GM18873 (cell line): Measurements from ENCODE around the gene CPA1.

Experiments used
- ATAC-seq: cut with Tn5 transposase; IDR thresholded peaks from one replicate; pipeline ENCODE4 v1.9.1; 2021; ENCODE audit warnings: mild to moderate bottlenecking, moderate library complexity, moderate number of reproducible peaks; ENCODE audit not compliant: unreplicated experiment, low FRiP score

CPA1 gene

DNA sequence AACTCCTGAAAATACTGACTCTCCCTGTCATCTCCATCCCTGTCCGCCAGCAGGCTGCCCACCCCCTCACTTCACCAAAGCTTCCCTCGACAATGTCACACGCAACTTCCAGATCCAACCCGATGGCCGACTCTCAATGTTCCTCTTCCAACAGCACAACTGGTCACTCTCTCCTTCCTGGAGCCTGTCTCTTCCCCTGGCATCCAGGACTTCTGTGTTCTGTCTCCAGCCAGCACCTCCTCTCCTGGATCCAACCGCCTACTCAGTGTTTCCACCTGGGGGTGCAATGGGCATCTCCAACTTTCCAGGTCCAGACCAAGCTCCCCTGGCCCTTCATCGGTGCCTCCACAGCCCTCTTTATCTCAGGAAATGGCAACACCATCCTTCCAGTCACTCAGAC lies 27.1 kb upstream of the CPA1 start:
- no peak for ATAC-seq

DNA sequence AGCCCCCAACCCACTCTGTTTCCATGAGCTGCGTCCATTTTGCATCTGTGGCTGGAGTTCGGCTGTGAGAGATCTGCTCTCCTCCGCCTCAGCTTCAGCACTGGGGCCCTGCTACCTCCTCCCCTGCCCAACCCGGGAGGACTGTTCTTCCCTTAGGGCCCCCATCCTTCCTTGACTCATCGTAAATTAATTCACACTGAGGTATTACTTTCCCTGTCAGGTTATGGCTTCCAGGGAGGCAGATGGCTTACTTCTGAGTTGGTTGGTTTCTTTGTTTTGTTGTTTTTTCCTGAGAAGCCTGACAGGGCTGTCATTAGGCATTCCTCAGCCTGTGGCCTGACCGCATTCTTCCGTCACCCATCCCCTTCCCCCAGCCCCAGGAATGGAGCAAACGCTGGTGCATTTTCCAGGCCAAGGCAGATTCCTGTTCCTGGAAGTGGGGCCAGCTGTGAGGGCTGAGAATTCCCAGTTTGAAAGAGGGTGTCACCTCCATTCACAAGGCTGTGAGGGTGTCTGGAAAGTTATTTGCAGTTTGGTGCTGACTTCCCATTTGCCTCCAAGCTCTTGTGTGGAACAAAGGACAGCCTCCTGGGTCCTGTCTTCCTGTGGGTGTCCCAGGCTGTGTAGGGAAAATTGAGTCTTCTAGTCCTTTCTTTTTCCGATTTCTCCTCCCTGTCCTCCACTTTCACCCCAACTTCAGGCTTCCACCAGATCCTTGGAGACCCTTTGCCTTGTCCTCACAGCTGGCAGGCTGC lies 24.0 kb upstream of the CPA1 start:
- no peak for ATAC-seq

- ATAC-seq: no peak
Observed at GRCh38 chr7:130356876-130357611, 23.2 kb upstream of the CPA1 start.

GRCh38 chr7:130358471-130358870 lies 21.8 kb upstream of the CPA1 start:
- no peak for ATAC-seq

DNA sequence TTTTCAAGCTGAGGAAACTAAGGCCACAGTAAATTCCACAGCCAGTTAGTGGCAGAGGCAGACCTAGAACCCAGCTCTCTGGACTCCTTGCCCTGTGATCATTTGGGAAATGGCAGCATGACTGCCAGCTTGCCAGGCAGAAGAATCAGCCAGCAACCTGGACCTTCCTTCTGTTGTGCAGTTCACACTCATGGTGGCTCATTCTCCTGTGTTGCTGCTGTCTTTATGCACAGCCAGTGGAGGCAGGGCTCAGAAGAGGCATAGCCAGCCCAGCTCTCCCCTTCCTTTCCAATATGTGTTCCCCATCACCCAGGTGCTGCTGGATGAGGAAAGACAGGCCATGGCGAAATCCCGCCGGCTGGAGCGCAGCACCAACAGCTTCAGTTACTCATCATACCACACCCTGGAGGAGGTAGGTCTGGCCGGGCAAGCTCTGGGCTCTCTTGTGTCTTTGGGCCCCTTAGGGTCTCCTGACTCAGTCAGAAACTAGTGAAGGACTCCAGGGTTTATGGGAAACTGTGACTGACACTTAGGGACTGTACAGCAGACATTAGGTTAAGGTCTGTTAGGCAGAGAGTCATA lies 20.9 kb upstream of the CPA1 start:
- ATAC-seq: no peak

GRCh38 chr7:130360518-130360917 lies 19.8 kb upstream of the CPA1 start:
- ATAC-seq: no peak

GRCh38 chr7:130361681-130362080 lies 18.6 kb upstream of the CPA1 start:
- ATAC-seq: no peak

- no peak for ATAC-seq
Observed at GRCh38 chr7:130362251-130362816, 18.0 kb upstream of the CPA1 start.

DNA sequence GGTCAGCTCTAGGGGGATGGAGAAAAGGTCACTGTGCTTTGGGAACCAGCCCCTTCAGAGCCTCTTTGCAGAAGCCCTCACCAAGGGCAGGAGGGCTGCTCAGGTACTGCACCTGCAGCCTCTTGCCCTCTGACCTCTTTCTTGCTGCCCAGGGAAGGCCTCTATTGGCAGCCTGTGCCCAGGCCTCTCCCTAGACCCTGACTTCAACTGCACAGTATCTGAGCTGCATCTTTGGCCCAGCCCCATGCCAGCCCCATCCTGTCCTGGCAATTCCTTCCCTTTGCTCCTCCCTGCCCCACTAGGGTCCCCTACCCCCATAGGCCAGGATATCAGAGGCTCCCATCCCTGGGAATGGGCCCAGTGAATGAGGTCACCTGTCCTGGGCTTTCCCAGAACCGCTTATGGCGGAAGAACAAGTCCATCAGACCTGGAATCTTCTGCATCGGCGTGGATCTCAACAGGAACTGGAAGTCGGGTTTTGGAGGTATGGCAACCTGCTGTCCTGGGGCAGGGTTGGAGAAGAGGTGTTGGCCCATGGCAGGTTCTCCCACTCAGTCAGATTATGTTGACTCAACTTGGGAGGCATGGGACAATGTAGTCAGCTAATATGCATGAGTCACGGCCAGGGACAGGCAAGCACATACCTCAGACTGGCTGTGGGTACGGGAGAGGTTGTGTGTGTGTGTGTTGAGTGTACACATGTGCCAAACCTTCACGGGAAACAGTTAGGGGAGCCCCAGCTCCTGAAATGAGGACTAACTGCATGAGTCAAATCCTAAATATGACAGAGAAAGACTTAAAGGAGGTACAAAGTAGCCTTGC lies 17.1 kb upstream of the CPA1 start:
- ATAC-seq: no peak

DNA sequence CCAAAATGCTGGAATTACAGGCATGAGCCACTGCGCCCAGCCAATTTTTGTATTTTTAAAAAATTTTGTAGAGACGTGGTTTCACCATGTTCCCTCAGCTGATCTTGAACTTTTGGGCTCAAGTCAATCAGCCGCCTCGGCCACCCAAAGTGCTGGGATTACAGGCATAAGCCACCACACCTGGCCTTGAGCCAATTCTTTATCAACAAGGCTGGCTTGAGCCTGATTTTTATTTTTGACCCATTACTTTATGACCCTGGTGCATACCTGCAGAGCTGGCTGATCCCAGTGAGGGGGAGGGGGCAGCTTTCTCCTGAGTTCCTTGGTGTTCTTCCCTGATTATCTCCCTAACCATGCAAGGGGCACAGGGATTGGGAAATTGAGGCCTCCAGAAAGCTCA lies 15.8 kb upstream of the CPA1 start:
- no peak for ATAC-seq

DNA sequence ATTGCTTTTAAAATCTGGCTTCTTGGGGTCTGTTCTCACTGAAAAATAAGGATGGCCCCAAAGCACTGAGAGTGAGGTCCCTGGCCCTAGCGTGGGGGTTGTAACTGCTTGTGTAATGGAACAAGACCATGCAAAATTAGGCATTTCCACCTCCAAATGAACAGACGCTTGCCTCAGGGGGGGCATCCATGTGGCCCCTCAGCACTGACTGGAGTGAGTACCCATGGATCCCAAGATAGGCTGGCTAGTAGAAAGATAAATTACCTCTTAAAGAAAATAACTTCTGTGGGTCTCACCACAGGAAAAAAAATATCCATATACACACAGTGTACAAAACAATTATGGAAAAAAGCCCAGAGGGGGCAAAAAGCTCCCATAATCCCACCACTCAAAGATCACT lies 15.2 kb upstream of the CPA1 start:
- ATAC-seq: no peak

DNA sequence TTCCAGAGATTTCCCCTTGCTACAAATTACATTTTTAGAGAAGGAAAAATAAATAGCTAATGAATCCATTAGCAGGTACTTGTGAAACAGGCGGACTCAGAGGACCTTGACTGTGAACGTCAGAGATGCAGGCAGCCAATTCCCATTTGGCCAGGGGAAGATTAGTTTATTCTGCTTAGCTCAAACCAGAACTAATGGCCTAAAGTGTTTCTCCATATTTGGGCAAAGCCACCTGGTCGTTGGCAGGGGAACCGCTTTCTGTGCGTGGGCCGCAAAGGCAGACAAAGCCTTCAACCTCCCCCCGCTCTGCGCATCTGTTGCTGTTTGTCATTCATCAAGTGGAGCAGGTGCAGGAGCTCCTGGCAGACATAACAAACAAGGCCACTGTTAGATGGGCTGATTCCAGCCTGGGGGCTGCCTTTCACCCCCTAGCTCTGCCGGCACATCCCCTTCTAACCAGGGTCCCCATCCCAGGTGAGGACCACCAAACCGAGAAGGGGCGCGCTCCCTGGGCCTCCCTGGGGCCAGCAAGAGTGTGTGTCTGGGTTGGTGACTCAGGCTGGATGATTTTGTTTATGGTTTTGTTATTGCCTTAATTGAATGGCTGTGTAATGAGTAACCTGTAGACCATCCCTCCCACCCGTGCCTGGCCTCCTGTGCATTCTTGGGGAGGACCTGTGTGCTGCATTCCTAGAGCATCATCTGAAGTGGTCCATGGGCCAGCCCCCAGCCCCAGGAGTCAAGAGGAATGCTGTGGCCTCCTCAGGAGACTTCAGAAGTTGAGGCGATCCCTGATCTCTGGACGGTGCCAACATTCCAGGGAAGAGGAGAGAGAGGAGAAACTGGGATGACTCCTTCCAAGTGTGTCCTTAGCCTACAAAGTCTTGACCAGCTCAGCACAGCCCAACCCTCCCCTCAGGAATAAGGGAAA lies 14.5 kb upstream of the CPA1 start:
- peak; percentile 78 for ATAC-seq

DNA sequence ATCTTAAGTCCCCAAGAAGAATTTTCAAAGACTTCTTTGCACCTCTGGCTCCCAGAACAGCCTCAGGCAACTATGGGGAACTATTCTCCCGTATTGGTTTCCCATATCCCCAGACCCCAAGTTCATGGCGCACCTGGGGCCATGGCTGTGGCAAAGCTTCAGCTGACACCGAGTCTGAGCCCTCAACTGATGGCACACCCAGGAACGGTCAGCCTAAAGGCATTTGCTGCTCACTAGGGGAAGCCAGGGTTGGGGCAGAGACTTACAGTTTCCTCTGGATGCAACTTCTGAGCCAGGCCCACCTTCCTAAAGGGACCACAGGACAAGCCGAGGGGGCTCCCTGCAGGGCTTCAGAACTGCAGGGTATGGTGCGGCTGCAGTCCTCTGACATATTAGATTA lies 13.7 kb upstream of the CPA1 start:
- no peak for ATAC-seq

GRCh38 chr7:130367088-130367755 lies 13.1 kb upstream of the CPA1 start:
- ATAC-seq: no peak

DNA sequence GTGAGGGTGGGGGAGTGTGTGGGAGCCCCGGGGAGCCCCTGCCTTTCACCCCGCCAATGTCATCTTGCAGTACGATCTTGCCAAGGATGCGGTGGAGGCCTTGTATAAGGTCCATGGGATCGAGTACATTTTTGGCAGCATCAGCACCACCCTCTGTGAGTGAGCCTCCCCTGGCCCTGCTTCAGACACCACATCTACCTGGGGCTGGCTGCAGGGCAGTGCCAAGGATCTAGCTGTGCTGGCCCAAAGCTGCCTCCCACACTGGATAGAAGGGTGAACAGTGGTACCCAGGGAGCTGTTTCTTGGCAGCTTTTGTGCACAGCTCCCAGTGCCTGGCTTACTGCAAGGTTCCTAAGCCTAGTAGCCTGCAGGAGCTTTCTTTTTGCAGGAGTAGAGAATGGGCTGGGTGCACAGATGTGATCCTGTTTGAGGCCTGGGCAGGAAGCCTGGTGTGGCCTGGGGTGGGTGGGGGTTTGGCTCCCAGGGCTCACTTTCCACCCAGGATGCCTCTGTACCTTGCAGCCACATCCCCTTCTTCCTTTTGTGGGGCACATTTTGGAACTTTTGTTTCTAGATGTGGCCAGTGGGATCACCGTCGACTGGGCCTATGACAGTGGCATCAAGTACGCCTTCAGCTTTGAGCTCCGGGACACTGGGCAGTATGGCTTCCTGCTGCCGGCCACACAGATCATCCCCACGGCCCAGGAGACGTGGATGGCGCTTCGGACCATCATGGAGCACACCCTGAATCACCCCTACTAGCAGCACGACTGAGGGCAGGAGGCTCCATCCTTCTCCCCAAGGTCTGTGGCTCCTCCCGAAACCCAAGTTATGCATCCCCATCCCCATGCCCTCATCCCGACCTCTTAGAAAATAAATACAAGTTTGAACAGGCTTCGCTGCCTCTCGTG lies 12.2 kb upstream of the CPA1 start:
- no peak for ATAC-seq

GRCh38 chr7:130369110-130369711 lies 11.1 kb upstream of the CPA1 start:
- ATAC-seq: no peak

- no peak for ATAC-seq
Observed at GRCh38 chr7:130369831-130370550, 10.3 kb upstream of the CPA1 start.
